Right lobe of liver (tissue), 4 donors: Measurements from ENCODE around the gene PTPRN2.

Experiments used
- POLR2A ChIP-seq: fragments of 450-650 bp; IDR thresholded peaks from one replicate; pipeline ENCODE4 v1.6.1; 2017; ENCODE audit warnings: antibody characterized with exemption, mild to moderate bottlenecking
- TF ChIP-seq, protein P1 (sequence below), 4 donors: fragments of 200-600 bp in 3 of 4; fragments of 450-650 bp in 1 of 4; IDR thresholded peaks; one replicate each; pipeline versions ENCODE4 v1.5.1 to v1.8.0; 2016 to 2022; ENCODE audit warnings: antibody characterized with exemption in 4 of 4, mild to moderate bottlenecking in 2 of 4
- donor health status: DM: no; HTN: no; CAD: no.
- donor health status: DM: no; HTN: no; CAD: no.
- donor health status: DM: no; HTN: yes; CAD: no.

DNA sequence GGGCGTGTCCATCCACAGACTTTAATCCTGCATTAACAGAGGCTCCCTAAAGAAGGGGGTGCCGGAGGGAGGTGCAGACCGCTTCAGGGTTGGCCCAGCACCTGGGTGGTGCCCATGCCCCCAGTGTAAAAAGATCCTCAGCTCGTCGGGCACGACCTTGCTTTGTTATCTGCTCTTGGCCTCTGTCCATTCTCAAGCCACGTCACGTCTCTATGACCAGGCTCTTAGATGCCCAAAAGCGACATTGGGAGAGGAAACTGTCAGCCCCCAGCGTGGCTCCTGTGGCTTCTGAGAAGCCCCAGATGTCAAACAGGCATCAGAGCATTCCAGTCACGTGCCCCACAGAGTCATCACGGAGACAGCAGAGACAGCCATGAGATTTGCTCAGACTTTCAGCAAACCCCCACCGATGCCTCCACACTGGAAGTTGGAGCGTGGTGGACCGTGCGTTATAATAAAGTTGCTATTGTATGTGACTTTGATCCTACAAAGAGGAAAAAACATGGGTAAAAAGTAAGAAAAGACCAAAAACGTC, 55.5 kb downstream of the PTPRN2 start:
- TF ChIP-seq, protein P1, sequence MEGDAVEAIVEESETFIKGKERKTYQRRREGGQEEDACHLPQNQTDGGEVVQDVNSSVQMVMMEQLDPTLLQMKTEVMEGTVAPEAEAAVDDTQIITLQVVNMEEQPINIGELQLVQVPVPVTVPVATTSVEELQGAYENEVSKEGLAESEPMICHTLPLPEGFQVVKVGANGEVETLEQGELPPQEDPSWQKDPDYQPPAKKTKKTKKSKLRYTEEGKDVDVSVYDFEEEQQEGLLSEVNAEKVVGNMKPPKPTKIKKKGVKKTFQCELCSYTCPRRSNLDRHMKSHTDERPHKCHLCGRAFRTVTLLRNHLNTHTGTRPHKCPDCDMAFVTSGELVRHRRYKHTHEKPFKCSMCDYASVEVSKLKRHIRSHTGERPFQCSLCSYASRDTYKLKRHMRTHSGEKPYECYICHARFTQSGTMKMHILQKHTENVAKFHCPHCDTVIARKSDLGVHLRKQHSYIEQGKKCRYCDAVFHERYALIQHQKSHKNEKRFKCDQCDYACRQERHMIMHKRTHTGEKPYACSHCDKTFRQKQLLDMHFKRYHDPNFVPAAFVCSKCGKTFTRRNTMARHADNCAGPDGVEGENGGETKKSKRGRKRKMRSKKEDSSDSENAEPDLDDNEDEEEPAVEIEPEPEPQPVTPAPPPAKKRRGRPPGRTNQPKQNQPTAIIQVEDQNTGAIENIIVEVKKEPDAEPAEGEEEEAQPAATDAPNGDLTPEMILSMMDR (IDR thresholded peaks at IDR 0.05): no peak
- no peak for TF ChIP-seq POLR2A
